Left ventricle myocardium inferior (tissue), 1 donor: ENCODE data around the gene ERVMER34-1. TPM values are rescaled to one million over a fixed set of nuclear protein-coding genes. Genes with fewer than 3 reads are reported as not detected.
A peak's percentile ranks its signal among the peaks of the same experiment; 100 is the strongest.

Experiments used
- DNase-seq: peaks from one replicate; pipeline ENCODE4 v3.0.0-alpha.2; 2020
- H3K27ac ChIP-seq: fragments of 200-600 bp; replicated peaks from 2 replicates; pipeline ENCODE4 v1.8.0; 2021
- H3K27me3 ChIP-seq: fragments of 200-600 bp; 2 replicates; pipeline ENCODE4 v1.8.0; 2021; ENCODE audit warnings: low read depth
- H3K36me3 ChIP-seq: fragments of 200-600 bp; 2 replicates; pipeline ENCODE4 v1.8.0; 2021
- H3K4me1 ChIP-seq: fragments of 200-600 bp; 2 replicates; pipeline ENCODE4 v1.8.0; 2021
- H3K4me3 ChIP-seq: fragments of 200-600 bp; 2 replicates; pipeline ENCODE4 v1.8.0; 2021; ENCODE audit warnings: mild to moderate bottlenecking, moderate library complexity
- H3K9me3 ChIP-seq: fragments of 200-600 bp; replicated peaks from 2 replicates; pipeline ENCODE4 v1.8.0; 2021
- intact Hi-C: fragments of 100-400 bp; cut with micrococcal nuclease; formaldehyde crosslinking; loops from one replicate; pipeline ENCODE4 v1.11.0; 2022
- long read RNA-seq: library from polyadenylated mRNA; unstranded; transcript quantifications from one replicate; pipeline ENCODE4 v2.0.0, GENCODE V29; 2021
- total RNA-seq: library from RNA; stranded (reverse); fragmentation: NEBNext Ultra II Directional; extraction: Animal tissue kit (Norgen Biotek cat#: 25700); gene quantifications from one replicate; pipeline ENCODE4 v1.2.1, GENCODE V29; 2021
- TF ChIP-seq, protein P1 (sequence below): fragments of 200-600 bp; IDR thresholded peaks from 2 replicates; pipeline ENCODE4 v1.8.0; 2021; ENCODE audit warnings: antibody characterized with exemption, mild to moderate bottlenecking, borderline replicate concordance
- donor health status: DM: no; HTN: yes; CAD: no; lungs with severe emphysema.

The ERVMER34-1 gene, protein sequence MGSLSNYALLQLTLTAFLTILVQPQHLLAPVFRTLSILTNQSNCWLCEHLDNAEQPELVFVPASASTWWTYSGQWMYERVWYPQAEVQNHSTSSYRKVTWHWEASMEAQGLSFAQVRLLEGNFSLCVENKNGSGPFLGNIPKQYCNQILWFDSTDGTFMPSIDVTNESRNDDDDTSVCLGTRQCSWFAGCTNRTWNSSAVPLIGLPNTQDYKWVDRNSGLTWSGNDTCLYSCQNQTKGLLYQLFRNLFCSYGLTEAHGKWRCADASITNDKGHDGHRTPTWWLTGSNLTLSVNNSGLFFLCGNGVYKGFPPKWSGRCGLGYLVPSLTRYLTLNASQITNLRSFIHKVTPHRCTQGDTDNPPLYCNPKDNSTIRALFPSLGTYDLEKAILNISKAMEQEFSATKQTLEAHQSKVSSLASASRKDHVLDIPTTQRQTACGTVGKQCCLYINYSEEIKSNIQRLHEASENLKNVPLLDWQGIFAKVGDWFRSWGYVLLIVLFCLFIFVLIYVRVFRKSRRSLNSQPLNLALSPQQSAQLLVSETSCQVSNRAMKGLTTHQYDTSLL
- 3.9 TPM for total RNA-seq
- long read RNA-seq, partial matches to known transcripts: 0 of 5 reads
- long read RNA-seq, other reads (novel, unspliced or antisense): 2 of 5 reads

DNA sequence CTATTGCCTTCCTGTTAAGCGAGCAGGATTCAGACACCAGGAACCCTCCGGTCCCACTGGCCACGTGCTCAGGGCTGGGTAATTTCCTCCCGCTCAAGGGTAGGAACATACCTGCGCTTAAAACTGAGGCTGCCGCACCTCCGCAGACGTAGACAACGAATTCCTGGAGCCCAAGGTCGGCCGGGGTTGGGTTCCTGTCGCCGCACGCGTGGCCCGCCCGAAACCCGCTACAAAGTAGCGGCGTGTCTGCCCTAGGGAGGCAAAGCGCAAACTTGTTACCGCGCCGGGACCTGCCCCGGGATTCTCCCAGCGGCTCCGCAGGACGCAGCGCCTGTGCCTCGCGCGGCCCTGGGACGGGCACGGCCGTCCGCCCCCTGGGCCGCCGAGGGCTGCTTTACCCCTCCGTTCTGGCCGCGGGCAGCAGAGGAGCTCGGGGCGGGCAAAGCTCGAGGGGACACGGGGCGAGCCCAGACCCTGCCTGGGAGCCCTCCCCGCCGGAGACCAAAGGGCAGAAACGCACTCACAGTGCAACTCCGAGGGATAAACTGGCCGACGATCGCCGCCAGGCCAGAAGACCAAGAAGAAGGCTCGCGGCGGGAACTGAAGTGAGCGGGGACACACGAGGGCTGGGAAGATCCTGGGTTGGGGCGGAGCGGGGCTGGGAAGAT lies at the start of gene ERVMER34-1:
Gene ERVMER34-1, minus strand, starts transcription at position 607 of the 668 bp plus-strand sequence. CDS start 5,905 bp downstream, outside the sequence.
- TF ChIP-seq, protein P1, sequence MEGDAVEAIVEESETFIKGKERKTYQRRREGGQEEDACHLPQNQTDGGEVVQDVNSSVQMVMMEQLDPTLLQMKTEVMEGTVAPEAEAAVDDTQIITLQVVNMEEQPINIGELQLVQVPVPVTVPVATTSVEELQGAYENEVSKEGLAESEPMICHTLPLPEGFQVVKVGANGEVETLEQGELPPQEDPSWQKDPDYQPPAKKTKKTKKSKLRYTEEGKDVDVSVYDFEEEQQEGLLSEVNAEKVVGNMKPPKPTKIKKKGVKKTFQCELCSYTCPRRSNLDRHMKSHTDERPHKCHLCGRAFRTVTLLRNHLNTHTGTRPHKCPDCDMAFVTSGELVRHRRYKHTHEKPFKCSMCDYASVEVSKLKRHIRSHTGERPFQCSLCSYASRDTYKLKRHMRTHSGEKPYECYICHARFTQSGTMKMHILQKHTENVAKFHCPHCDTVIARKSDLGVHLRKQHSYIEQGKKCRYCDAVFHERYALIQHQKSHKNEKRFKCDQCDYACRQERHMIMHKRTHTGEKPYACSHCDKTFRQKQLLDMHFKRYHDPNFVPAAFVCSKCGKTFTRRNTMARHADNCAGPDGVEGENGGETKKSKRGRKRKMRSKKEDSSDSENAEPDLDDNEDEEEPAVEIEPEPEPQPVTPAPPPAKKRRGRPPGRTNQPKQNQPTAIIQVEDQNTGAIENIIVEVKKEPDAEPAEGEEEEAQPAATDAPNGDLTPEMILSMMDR: no peak
- no peaks in the 10 kb centered on the region for H3K36me3 ChIP-seq
- H3K4me3 ChIP-seq: peak within 1 kb of the TSS; percentile 73
- DNase-seq: peak; percentile 36
- no peaks in the 10 kb centered on the region for H3K9me3 ChIP-seq
- H3K27ac ChIP-seq: peak within 1 kb of the TSS; percentile 33
- peaks cover 42% of the 10 kb centered on the region for H3K27me3 ChIP-seq
- peaks cover 20% of the 10 kb centered on the region for H3K4me1 ChIP-seq
- intact Hi-C loops: no loop called here

DNA sequence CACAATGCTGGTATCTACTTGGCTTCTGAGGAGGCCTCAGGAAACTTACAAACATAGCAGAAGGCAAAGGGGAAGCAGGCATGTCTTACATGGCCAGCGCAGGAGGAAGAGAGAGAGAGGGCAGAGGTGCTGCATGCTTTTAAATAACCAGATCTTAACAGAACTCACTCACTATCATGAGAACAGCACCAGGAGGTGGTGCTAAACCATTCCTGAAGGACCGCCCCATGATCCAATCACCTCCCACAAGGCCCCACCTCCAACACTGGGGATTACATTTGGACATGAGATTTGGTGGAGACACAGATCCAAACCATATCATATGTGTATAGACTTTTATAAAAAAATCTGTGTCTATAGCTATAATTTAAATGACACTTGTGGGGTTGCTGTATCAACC lies 48.6 kb upstream of the ERVMER34-1 start:
- no peak for DNase-seq
- H3K4me1 ChIP-seq: no peaks in the 10 kb centered on the region
- H3K27ac ChIP-seq: no peak overlapping the region
- H3K4me3 ChIP-seq: no peak overlapping the region
- H3K27me3 ChIP-seq: no peaks in the 10 kb centered on the region
- H3K36me3 ChIP-seq: no peaks in the 10 kb centered on the region
- intact Hi-C loops: no loop called here
- TF ChIP-seq, protein P1: peak; percentile 33
- peaks cover 12% of the 10 kb centered on the region for H3K9me3 ChIP-seq

DNA sequence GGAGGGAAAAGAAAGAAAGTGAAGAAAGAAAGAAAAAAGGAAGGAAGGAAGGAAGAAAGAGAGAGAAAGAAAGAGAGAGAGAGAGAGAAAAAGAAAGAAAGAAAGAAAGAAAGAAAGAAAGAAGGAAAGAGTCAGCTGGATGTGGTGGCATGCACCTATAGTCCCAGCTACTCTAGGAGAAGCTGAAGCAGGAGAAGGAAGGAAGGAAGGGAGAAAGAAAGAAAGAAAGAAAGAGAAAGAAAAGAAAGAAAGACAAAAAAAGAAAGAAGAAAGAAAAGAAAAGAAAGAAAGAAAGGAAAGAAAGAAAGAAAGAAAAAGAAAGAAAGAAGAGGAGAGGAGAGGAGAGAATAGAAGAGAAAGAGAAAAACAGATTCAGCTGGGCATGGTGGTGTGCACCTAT lies 44.3 kb upstream of the ERVMER34-1 start:
- TF ChIP-seq, protein P1: no peak
- no peak for DNase-seq
- intact Hi-C loops: no loop called here
- Histone ChIP-seq H3K27ac (no peak overlapping the region), H3K4me1 (no peaks in the 10 kb centered on the region), H3K9me3 (no peaks in the 10 kb centered on the region), H3K27me3 (no peaks in the 10 kb centered on the region), H3K36me3 (no peaks in the 10 kb centered on the region), H3K4me3 (no peak overlapping the region)

DNA sequence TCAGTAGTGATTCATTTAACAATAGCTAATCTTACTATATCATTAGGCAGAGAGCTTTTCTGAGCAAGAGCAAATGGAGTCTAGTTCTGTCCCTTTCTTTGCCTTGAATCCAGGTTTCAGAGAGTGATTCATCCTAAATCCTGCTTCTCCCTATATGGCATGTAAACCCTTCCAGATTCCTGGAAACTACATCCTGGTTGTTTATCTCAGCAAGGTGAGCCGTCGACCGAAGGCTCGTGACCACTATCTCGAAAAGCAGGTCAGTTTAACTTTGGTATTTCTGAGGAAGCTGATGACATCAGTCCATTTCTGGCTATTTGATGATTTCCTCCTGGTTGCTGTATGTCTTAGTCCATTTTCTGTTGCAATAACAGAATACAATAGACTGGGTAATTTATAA lies 40.7 kb upstream of the ERVMER34-1 start:
- intact Hi-C loops: no loop called here
- H3K36me3 ChIP-seq: no peaks in the 10 kb centered on the region
- TF ChIP-seq, protein P1: no peak

DNA sequence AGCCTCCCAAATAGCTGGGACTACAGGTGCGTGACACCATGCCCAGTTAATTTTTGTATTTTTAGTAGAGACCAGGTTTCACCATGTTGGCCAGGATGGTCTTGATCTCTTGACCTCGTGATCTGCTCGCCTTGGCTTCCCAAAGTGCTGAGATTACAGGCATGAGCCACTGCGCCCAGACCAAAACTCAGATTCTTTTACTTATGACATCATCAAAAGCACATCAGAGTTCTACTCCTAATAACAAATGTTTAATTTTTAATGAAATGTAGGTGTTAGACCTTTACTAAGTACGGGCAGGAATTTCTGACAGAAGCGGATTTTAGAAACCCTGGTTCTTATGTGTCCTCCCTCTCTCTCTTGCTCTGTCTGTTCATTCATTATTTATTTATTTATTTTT lies 38.5 kb upstream of the ERVMER34-1 start:
- Histone ChIP-seq H3K4me3 (no peak overlapping the region), H3K4me1 (no peaks in the 10 kb centered on the region), H3K9me3 (no peaks in the 10 kb centered on the region), H3K27ac (no peak overlapping the region), H3K36me3 (no peaks in the 10 kb centered on the region), H3K27me3 (no peaks in the 10 kb centered on the region)
- intact Hi-C loops: no loop called here
- DNase-seq: no peak
- TF ChIP-seq, protein P1: no peak

More for the DNA sequence above, 40.7 kb upstream of the ERVMER34-1 start:
- no peak overlapping the region for H3K4me3 ChIP-seq
- H3K4me1 ChIP-seq: no peaks in the 10 kb centered on the region
- DNase-seq: no peak
- no peaks in the 10 kb centered on the region for H3K27me3 ChIP-seq
- H3K9me3 ChIP-seq: no peaks in the 10 kb centered on the region
- H3K27ac ChIP-seq: no peak overlapping the region
